Measurements from ENCODE around the gene TMEM132D.

TMEM132D gene

DNA sequence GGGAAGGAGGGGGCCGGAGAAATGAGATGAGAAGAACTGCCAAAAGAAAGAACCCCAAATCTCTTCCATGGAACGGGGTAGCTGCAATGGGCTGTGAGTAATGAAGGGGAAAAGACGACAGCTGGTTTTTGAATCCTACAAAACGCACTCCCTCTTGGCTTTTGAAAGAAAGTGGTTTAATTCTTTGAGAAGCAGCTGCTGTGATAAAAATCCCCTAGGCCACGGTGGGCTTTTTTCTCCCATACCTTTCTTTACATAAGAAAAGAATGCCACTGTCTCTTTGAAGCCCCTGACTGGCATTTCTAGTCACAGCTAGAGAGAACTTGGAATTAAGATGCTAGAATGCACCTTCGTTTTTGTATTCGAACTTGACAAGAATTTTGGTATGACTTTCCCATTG is 564.5 kb downstream of the TMEM132D start:
- Histone ChIP-seq H3K9me3 (ENCODE audit: control insufficient read depth in 5 of 5, low read length in 5 of 5) (peaks cover 3 to 20% (median 9%) of the 10 kb centered on the region in 5 donors), H3K4me1 (ENCODE audit: control insufficient read depth in 5 of 5, insufficient read depth in 5 of 5, low read length in 5 of 5) (no peaks in the 10 kb centered on the region), H3K36me3 (ENCODE audit: control insufficient read depth in 5 of 5, insufficient read depth in 5 of 5, low read length in 5 of 5) (no peaks in the 10 kb centered on the region), H3K27me3 (ENCODE audit: control insufficient read depth in 5 of 5, insufficient read depth in 4 of 5, low read length in 5 of 5) (no peaks in the 10 kb centered on the region), H3K9ac (ENCODE audit: low read length in 5 of 5) (no peak overlapping the region), H3K27ac (ENCODE audit: low read depth, low read length) (no peak overlapping the region), H3K4me3 (ENCODE audit: low read depth in 1 of 5, low read length in 5 of 5) (no peak overlapping the region)

DNA sequence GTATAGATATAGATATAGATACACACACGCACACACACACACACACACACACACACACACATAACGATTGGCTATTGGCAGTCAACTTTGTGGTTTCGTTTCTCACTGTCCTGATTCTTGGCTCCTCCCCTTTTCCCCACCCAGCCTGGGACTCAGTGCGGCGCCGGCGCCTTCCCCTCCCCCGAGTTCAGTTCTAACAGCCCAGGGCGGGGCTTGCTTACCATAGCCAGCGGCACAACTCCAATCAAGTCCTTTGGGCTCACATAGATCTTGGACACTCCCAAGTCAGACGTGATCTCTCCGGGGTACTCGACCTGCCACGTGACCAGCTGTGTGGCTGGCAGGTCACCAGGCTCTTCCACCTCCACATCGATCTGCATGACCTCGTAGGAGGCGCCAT is 566.4 kb downstream of the TMEM132D start:
- peaks cover 3 to 23% (median 13%) of the 10 kb centered on the region in 5 donors for H3K9me3 ChIP-seq (ENCODE audit: control insufficient read depth in 5 of 5, low read length in 5 of 5)
- no peaks in the 10 kb centered on the region for H3K4me1 ChIP-seq (ENCODE audit: control insufficient read depth in 5 of 5, insufficient read depth in 5 of 5, low read length in 5 of 5)
- no peak overlapping the region for H3K4me3 ChIP-seq (ENCODE audit: low read depth in 1 of 5, low read length in 5 of 5)
- no peak overlapping the region for H3K9ac ChIP-seq (ENCODE audit: low read length in 5 of 5)
- H3K36me3 ChIP-seq (ENCODE audit: control insufficient read depth in 5 of 5, insufficient read depth in 5 of 5, low read length in 5 of 5): no peaks in the 10 kb centered on the region
- H3K27me3 ChIP-seq (ENCODE audit: control insufficient read depth in 5 of 5, insufficient read depth in 4 of 5, low read length in 5 of 5): no peaks in the 10 kb centered on the region
- no peak overlapping the region for H3K27ac ChIP-seq (ENCODE audit: low read depth, low read length)

DNA sequence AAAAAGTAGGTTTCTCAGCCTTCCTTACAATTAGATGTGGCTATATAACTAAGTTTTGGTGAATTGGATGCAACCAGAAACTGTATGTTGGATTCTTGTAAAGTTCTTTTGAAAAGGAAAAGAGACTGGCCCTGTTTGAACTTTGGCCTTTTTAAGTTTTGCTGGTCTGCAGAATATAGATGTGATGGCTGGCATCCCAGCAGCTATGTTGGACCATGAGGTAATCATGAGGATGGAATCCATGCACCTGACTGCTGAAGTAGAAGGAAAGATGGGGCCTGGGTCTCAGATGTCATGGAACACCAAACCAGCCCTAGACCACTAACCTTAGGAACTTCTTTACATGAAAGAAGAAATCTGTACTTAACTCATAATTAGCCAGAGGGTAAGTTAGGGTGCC is 568.1 kb downstream of the TMEM132D start:
- no peaks in the 10 kb centered on the region for H3K36me3 ChIP-seq (ENCODE audit: control insufficient read depth in 5 of 5, insufficient read depth in 5 of 5, low read length in 5 of 5)
- H3K4me3 ChIP-seq (ENCODE audit: low read depth in 1 of 5, low read length in 5 of 5): peak overlapping the region in 1 of 5 donors; percentile 12

DNA sequence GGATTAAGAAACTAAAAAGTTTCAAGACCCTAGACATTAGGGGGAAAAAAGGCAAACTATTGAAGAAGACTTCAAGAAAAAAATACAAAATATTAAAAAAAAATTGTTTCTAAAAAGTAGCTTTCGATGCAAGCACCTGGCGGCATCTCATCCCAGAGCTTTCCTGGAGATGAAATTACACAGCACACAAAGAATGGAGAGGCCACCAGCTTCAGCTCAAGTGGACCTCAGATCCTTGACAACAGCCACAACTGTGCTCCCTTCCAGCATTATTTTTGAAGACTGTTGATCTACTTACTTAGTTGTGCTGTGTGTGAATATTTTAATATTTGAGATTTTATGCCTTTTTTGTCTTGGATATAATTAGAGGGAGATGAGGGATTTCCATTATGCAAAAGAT is 571.5 kb downstream of the TMEM132D start:
- H3K9ac ChIP-seq (ENCODE audit: low read length in 5 of 5): no peak overlapping the region
- no peaks in the 10 kb centered on the region for H3K27me3 ChIP-seq (ENCODE audit: control insufficient read depth in 5 of 5, insufficient read depth in 4 of 5, low read length in 5 of 5)
- H3K27ac ChIP-seq (ENCODE audit: low read depth, low read length): no peak overlapping the region
- no peak overlapping the region for H3K4me3 ChIP-seq (ENCODE audit: low read depth in 1 of 5, low read length in 5 of 5)
- peaks cover 3 to 22% (median 13%) of the 10 kb centered on the region in 5 donors for H3K9me3 ChIP-seq (ENCODE audit: control insufficient read depth in 5 of 5, low read length in 5 of 5)
- peaks cover 0 to 1% (median 0%) of the 10 kb centered on the region in 5 donors for H3K4me1 ChIP-seq (ENCODE audit: control insufficient read depth in 5 of 5, insufficient read depth in 5 of 5, low read length in 5 of 5)
- H3K36me3 ChIP-seq (ENCODE audit: control insufficient read depth in 5 of 5, insufficient read depth in 5 of 5, low read length in 5 of 5): no peaks in the 10 kb centered on the region

More for the DNA sequence above, 568.1 kb downstream of the TMEM132D start:
- no peak overlapping the region for H3K9ac ChIP-seq (ENCODE audit: low read length in 5 of 5)
- no peak overlapping the region for H3K27ac ChIP-seq (ENCODE audit: low read depth, low read length)
- no peaks in the 10 kb centered on the region for H3K27me3 ChIP-seq (ENCODE audit: control insufficient read depth in 5 of 5, insufficient read depth in 4 of 5, low read length in 5 of 5)
- no peaks in the 10 kb centered on the region for H3K4me1 ChIP-seq (ENCODE audit: control insufficient read depth in 5 of 5, insufficient read depth in 5 of 5, low read length in 5 of 5)
- peaks cover 3 to 23% (median 13%) of the 10 kb centered on the region in 5 donors for H3K9me3 ChIP-seq (ENCODE audit: control insufficient read depth in 5 of 5, low read length in 5 of 5)

DNA sequence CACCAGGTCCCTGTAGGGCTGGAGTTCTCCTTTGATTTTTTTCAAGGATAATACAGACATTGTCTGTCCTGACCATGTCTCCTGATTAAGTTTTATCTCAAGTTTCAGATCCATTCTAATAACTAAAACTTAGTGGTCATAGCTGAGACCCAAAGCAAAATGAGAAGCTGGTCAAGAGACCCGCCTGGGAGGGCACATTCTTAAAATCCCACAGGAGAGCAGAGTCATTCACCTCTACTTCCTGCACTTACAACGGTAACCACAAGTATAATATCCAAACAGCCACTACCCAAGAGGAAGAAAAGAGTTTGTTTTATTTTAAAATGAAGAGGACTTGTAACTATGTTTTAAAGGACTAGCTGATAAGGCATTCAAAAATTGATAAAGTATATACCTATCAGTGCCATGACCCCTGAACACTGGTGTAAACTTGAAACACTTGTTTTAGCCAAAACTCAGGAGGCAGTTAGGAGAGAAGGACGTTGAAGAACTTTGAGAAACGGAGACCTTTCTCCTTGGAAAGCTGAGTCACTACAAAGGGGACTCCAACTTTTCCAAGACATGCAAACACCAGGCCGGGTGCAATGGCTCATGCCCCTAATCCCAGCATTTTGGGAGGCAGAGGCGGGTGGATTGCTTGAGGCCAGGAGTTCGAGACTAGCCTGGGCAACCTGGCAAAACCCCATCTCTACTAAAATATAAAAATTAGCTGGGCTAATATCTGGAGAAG is 572.3 kb downstream of the TMEM132D start:
- H3K4me1 ChIP-seq (ENCODE audit: control insufficient read depth in 5 of 5, insufficient read depth in 5 of 5, low read length in 5 of 5): peaks cover 0 to 1% (median 0%) of the 10 kb centered on the region in 5 donors
- H3K27ac ChIP-seq (ENCODE audit: low read depth, low read length): no peak overlapping the region
- peaks cover 2 to 20% (median 13%) of the 10 kb centered on the region in 5 donors for H3K9me3 ChIP-seq (ENCODE audit: control insufficient read depth in 5 of 5, low read length in 5 of 5)
- peaks cover 0 to 2% (median 0%) of the 10 kb centered on the region in 5 donors for H3K27me3 ChIP-seq (ENCODE audit: control insufficient read depth in 5 of 5, insufficient read depth in 4 of 5, low read length in 5 of 5)
- H3K36me3 ChIP-seq (ENCODE audit: control insufficient read depth in 5 of 5, insufficient read depth in 5 of 5, low read length in 5 of 5): no peaks in the 10 kb centered on the region
- H3K9ac ChIP-seq (ENCODE audit: low read length in 5 of 5): no peak overlapping the region
- no peak overlapping the region for H3K4me3 ChIP-seq (ENCODE audit: low read depth in 1 of 5, low read length in 5 of 5)

DNA sequence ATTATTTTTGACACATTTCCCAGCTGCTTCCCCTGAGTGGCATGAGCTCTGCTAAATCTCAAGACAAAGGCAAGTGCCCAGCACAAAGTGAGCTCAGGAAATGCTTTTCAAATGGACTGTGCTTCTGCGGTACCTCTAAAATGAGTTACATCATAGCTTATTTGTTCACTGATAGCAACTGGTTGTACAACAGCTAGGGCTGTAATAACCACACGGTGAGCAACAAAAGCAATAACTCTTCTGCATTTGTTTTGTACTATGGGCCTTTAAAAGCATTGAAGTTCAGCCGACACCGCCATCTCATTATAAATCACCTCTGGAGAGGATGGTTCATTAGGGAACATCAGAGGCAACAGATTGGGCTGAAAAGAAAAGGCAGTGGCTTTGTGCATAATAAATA is 575.6 kb downstream of the TMEM132D start:
- no peak overlapping the region for H3K9ac ChIP-seq (ENCODE audit: low read length in 5 of 5)
- H3K27me3 ChIP-seq (ENCODE audit: control insufficient read depth in 5 of 5, insufficient read depth in 4 of 5, low read length in 5 of 5): peaks cover 0 to 2% (median 0%) of the 10 kb centered on the region in 5 donors
- H3K27ac ChIP-seq (ENCODE audit: low read depth, low read length): no peak overlapping the region
- H3K36me3 ChIP-seq (ENCODE audit: control insufficient read depth in 5 of 5, insufficient read depth in 5 of 5, low read length in 5 of 5): no peaks in the 10 kb centered on the region
- H3K9me3 ChIP-seq (ENCODE audit: control insufficient read depth in 5 of 5, low read length in 5 of 5): peaks cover 0 to 2% (median 0%) of the 10 kb centered on the region in 5 donors
- H3K4me3 ChIP-seq (ENCODE audit: low read depth in 1 of 5, low read length in 5 of 5): no peak overlapping the region
- H3K4me1 ChIP-seq (ENCODE audit: control insufficient read depth in 5 of 5, insufficient read depth in 5 of 5, low read length in 5 of 5): peaks cover 0 to 1% (median 0%) of the 10 kb centered on the region in 5 donors

DNA sequence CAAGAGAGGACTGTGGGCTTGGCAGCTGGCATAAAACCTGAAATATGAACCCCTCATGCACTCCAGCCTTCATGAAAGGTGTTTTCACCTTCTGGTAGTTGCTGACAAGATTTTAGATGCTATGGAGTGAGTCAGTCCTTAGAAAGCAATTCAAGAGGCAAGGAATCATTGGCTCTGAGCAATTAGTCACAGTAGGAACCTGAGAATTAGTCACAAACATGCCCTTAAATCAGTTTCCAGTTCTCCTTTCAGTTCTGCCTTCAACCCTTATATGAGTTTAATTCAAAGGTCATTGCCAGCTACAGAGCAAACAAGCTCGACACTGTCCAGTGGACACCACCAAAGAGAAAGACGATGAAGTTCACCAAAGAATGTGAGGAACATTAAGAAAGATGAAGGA is 578.3 kb downstream of the TMEM132D start:
- Histone ChIP-seq H3K9me3 (ENCODE audit: control insufficient read depth in 5 of 5, low read length in 5 of 5) (no peaks in the 10 kb centered on the region), H3K36me3 (ENCODE audit: control insufficient read depth in 5 of 5, insufficient read depth in 5 of 5, low read length in 5 of 5) (no peaks in the 10 kb centered on the region), H3K9ac (ENCODE audit: low read length in 5 of 5) (no peak overlapping the region), H3K27me3 (ENCODE audit: control insufficient read depth in 5 of 5, insufficient read depth in 4 of 5, low read length in 5 of 5) (peaks cover 0 to 2% (median 0%) of the 10 kb centered on the region in 5 donors), H3K4me1 (ENCODE audit: control insufficient read depth in 5 of 5, insufficient read depth in 5 of 5, low read length in 5 of 5) (peaks cover 0 to 1% (median 0%) of the 10 kb centered on the region in 5 donors), H3K27ac (ENCODE audit: low read depth, low read length) (no peak overlapping the region), H3K4me3 (ENCODE audit: low read depth in 1 of 5, low read length in 5 of 5) (no peak overlapping the region)

DNA sequence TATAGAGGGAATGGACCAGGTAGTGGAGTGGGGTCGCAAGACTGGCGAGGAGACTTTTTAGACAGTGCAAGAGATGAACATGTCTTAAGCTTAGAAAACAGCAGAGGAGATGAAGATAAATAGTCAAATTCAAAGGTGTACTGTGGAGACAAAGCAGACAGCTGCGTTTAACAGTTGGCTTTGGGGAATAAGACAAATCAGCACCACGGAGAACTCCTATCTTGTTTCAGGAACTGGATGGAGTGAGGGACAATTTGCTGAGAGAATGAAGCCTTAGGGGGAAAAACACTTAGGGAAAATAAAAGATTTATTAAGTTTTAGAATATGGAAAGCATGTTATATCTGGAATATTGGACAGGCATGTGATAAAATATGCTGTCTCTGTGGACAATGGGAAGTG is 591.8 kb downstream of the TMEM132D start:
- H3K9me3 ChIP-seq (ENCODE audit: control insufficient read depth in 5 of 5, low read length in 5 of 5): peaks cover 0 to 5% (median 0%) of the 10 kb centered on the region in 5 donors
- no peak overlapping the region for H3K9ac ChIP-seq (ENCODE audit: low read length in 5 of 5)
- no peak overlapping the region for H3K27ac ChIP-seq (ENCODE audit: low read depth, low read length)
- H3K27me3 ChIP-seq (ENCODE audit: control insufficient read depth in 5 of 5, insufficient read depth in 4 of 5, low read length in 5 of 5): no peaks in the 10 kb centered on the region
- H3K36me3 ChIP-seq (ENCODE audit: control insufficient read depth in 5 of 5, insufficient read depth in 5 of 5, low read length in 5 of 5): no peaks in the 10 kb centered on the region
- no peak overlapping the region for H3K4me3 ChIP-seq (ENCODE audit: low read depth in 1 of 5, low read length in 5 of 5)
- H3K4me1 ChIP-seq (ENCODE audit: control insufficient read depth in 5 of 5, insufficient read depth in 5 of 5, low read length in 5 of 5): no peaks in the 10 kb centered on the region

DNA sequence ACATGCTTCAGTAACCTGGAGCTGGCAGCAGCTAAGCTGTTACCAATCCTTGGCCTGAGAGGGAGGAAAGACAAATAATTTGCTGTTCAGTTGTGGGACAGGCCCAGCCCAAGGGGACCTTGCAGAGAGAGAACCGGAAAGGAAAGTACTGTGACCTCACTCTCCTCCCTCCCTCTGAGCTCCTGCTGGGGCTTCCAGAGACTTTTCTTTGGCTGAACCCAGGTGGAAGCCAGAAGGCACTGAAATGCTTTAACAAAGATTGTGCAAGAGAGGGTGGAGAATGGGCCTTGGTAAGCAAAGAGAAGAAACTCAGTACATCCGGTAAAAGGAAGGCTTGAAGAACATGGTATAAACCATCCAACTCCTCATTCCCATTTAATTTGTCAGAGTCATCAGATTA is 593.5 kb downstream of the TMEM132D start:
- no peak overlapping the region for H3K4me3 ChIP-seq (ENCODE audit: low read depth in 1 of 5, low read length in 5 of 5)
- H3K27ac ChIP-seq (ENCODE audit: low read depth, low read length): no peak overlapping the region
- H3K36me3 ChIP-seq (ENCODE audit: control insufficient read depth in 5 of 5, insufficient read depth in 5 of 5, low read length in 5 of 5): no peaks in the 10 kb centered on the region
- peaks cover 0 to 5% (median 0%) of the 10 kb centered on the region in 5 donors for H3K9me3 ChIP-seq (ENCODE audit: control insufficient read depth in 5 of 5, low read length in 5 of 5)
- H3K4me1 ChIP-seq (ENCODE audit: control insufficient read depth in 5 of 5, insufficient read depth in 5 of 5, low read length in 5 of 5): no peaks in the 10 kb centered on the region
- H3K9ac ChIP-seq (ENCODE audit: low read length in 5 of 5): no peak overlapping the region
- H3K27me3 ChIP-seq (ENCODE audit: control insufficient read depth in 5 of 5, insufficient read depth in 4 of 5, low read length in 5 of 5): no peaks in the 10 kb centered on the region

DNA sequence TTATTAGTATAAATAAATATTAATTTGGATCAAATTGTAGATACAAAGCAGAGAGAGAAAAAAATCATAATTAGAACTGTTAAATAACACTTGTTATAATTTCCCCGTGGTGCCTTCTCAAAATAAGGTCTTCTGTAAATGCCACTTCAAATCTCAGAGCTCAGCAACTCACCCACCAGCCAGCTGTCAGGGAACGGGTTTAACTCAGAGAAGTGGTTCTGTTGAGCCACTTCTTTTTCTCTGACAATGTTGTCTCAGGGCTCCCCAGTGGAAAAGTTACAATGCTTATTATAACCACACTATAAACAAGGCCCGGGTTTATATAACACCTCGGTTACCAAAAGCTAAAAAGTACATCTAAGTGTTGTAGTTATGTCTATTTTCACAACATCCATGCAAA is 598.0 kb downstream of the TMEM132D start:
- H3K9ac ChIP-seq (ENCODE audit: low read length in 5 of 5): no peak overlapping the region
- no peak overlapping the region for H3K27ac ChIP-seq (ENCODE audit: low read depth, low read length)
- no peaks in the 10 kb centered on the region for H3K4me1 ChIP-seq (ENCODE audit: control insufficient read depth in 5 of 5, insufficient read depth in 5 of 5, low read length in 5 of 5)

More for the DNA sequence above, 598.0 kb downstream of the TMEM132D start:
- H3K27me3 ChIP-seq (ENCODE audit: control insufficient read depth in 5 of 5, insufficient read depth in 4 of 5, low read length in 5 of 5): no peaks in the 10 kb centered on the region
- H3K9me3 ChIP-seq (ENCODE audit: control insufficient read depth in 5 of 5, low read length in 5 of 5): peaks cover 0 to 6% (median 0%) of the 10 kb centered on the region in 5 donors
- no peaks in the 10 kb centered on the region for H3K36me3 ChIP-seq (ENCODE audit: control insufficient read depth in 5 of 5, insufficient read depth in 5 of 5, low read length in 5 of 5)
- no peak overlapping the region for H3K4me3 ChIP-seq (ENCODE audit: low read depth in 1 of 5, low read length in 5 of 5)
